HFFc6 (cell line): ENCODE results near the gene SNIP1. TPM values are rescaled to one million over a fixed set of nuclear protein-coding genes. Genes with fewer than 3 reads are reported as not detected.
A peak's percentile ranks its signal among the peaks of the same experiment; 100 is the strongest.
"Not testable (repeated sequence)": the region's sequence is repeated elsewhere in the genome, so short reads cannot be mapped to it uniquely, and the experiment has no call there.

Experiments used
- DNase-seq: peaks from one replicate; pipeline ENCODE4 v3.0.0-alpha.2; 2018
- H3K27ac Mint-ChIP-seq: 2 replicates; pipeline ENCODE4 v1.8.0; 2020; ENCODE audit warnings: mild to moderate bottlenecking, mixed read lengths
- H3K27me3 Mint-ChIP-seq: 2 replicates; pipeline ENCODE4 v1.8.0; 2021; ENCODE audit warnings: mild to moderate bottlenecking, moderate library complexity, mixed read lengths; ENCODE audit not compliant: insufficient read depth
- H3K36me3 Mint-ChIP-seq: 2 replicates; pipeline ENCODE4 v1.8.0; 2021; ENCODE audit warnings: low read depth, mixed read lengths
- H3K4me1 Mint-ChIP-seq: 2 replicates; pipeline ENCODE4 v1.8.0; 2020; ENCODE audit warnings: low read depth, mixed read lengths
- H3K4me3 Mint-ChIP-seq: 2 replicates; pipeline ENCODE4 v1.8.0; 2020; ENCODE audit warnings: mild to moderate bottlenecking, moderate library complexity, mixed read lengths
- H3K9me3 Mint-ChIP-seq: 2 replicates; pipeline ENCODE4 v1.8.0; 2020; ENCODE audit warnings: mild to moderate bottlenecking, mixed read lengths
- total RNA-seq, 6 experiments: library from RNA; stranded (reverse); fragmentation: NEBNext Ultra II Directional; extraction: Animal tissue kit (Norgen Biotek cat#: 25700); gene quantifications; 2 replicates in 1 of 6; 3 replicates in 5 of 6; pipeline ENCODE4 v1.2.3, GENCODE V29; 2021
- TF ChIP-seq, protein P1 (sequence below): fragments of 200-600 bp; sonication (generic); IDR thresholded peaks from 2 replicates; pipeline ENCODE4 v1.5.0; 2021; ENCODE audit warnings: antibody characterized with exemption, mild to moderate bottlenecking

The SNIP1 gene
- total RNA-seq, 6 experiments from 2014 or later, result 15.7 to 19.3 (median 18.0) TPM

DNA sequence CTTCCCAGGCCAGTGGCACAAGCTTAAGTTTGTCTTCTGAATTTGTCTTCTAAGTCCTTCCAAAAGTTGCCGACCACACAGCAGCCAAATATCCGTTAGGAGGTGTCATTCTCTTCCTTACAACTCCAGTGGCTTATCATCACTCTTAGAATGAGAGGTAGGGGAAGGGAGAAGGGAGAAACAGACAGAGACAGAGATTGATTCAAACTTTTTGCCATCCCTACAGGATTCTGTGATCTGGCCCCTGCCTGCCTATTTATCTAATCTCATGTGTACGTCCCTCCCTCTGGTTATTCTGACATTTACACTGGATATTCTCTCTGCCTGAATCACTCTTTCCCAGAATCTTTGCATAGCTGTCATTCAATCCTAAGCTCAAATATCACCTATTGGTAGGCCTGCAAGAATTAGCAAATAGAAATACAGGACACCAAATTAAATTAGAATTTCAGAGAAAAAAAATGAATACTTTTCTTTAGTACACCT, 42.1 kb upstream of the SNIP1 start:
- no peak for DNase-seq
- no peaks in the 10 kb centered on the region for H3K9me3 Mint-ChIP-seq

DNA sequence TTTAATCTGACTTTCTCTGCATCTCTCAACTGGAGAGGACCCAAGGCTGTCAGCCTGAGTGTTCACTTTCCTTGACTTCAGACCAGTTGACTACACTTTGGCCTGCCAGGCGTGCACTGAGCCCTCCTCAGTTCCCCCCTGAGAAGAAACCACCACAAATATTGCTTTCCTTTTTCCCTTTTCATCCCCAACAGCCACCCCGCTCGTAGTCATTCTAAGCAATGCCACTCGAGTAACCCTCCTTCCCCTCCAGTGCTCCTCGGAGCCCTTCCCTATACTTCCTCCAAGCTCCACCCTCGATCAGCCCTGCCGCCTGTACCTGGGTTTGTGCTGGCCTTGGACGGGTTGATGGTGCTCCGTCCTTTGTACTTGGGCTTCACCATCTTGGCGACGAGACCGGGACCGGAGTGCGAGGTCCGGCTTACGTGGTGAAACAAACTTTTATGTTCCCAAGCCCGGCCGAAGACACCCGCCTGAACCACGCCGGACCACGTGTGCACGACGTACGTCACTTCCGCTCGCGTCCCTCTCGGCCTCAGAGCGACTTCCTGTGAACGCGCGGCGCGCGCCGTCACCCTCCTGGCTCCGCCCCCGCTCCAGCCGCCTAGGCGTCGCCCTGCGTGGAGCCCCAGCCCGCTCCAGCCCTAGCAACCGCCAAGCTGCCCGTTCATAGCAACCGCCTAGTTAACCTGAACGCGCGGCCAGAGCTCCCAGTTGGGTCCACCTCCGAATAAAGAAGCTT, 41.5 kb upstream of the SNIP1 start, which contains the start of gene GNL2:
GNL2 (minus strand) TSS at position 498 of the 742 bp plus-strand sequence; CDS start at position 383, 115 bp downstream.
- Mint-ChIP-seq H3K4me3 (peak within 1 kb of the TSS; percentile 100), H3K27ac (peak within 1 kb of the TSS; percentile 100), H3K27me3 (peaks cover 19% of the 10 kb centered on the region; the same call in 1 of the 2 replicates), H3K4me1 (peaks cover 35% of the 10 kb centered on the region), H3K9me3 (no peaks in the 10 kb centered on the region), H3K36me3 (peaks cover 18% of the 10 kb centered on the region)
- TF ChIP-seq, protein P1, sequence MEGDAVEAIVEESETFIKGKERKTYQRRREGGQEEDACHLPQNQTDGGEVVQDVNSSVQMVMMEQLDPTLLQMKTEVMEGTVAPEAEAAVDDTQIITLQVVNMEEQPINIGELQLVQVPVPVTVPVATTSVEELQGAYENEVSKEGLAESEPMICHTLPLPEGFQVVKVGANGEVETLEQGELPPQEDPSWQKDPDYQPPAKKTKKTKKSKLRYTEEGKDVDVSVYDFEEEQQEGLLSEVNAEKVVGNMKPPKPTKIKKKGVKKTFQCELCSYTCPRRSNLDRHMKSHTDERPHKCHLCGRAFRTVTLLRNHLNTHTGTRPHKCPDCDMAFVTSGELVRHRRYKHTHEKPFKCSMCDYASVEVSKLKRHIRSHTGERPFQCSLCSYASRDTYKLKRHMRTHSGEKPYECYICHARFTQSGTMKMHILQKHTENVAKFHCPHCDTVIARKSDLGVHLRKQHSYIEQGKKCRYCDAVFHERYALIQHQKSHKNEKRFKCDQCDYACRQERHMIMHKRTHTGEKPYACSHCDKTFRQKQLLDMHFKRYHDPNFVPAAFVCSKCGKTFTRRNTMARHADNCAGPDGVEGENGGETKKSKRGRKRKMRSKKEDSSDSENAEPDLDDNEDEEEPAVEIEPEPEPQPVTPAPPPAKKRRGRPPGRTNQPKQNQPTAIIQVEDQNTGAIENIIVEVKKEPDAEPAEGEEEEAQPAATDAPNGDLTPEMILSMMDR, result no peak
- peak; percentile 95 for DNase-seq

More for the DNA sequence above, 42.1 kb upstream of the SNIP1 start:
- Mint-ChIP-seq H3K4me1 (peaks cover 35% of the 10 kb centered on the region), H3K36me3 (peaks cover 13% of the 10 kb centered on the region), H3K27ac (peak overlapping the region; percentile 100), H3K4me3 (peak overlapping the region; percentile 100), H3K27me3 (peaks cover 19% of the 10 kb centered on the region; the same call in 1 of the 2 replicates)
- TF ChIP-seq, protein P1, result no peak

DNA sequence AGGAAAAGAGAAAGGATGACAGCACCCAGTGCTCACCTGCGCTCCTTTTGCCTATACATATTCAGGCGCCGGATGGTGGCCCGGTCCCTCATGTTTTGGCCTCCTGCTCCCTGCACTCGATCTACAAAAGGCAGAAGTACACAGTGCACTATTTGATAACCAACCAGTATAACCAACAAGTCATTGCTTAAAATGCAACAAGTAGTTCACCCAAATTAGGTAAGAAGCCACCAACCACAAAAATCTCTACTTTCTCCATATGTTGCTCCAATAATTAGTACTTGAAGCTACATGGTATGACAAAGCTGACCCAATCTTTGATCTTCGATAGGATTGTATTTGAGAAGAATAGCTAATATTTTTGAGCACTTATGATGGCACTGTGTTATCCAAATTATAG, 39.6 kb upstream of the SNIP1 start:
- H3K4me3 Mint-ChIP-seq, result peak overlapping the region; percentile 68
- no peak for DNase-seq
- TF ChIP-seq, protein P1, result no peak

DNA sequence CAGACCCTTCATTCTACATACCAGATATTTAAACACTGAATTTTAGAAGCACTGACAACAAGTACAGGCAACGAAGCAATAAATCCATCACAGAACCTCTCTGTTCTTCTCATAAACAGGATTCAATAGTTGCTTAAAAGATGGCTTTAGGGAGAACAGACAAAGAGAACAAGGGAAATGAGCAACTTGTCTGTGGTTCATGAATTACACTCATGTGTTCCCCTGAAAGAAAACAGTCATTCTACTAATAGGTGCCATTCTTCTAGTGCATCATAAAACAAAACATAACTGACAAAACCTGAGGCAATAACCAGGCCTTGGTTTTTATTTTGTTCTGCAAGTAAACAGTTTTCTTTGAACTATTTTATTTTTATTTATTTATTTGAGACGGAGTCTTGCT, 34.8 kb upstream of the SNIP1 start:
- TF ChIP-seq, protein P1, result no peak
- Mint-ChIP-seq H3K36me3 (peaks cover 11% of the 10 kb centered on the region), H3K9me3 (no peaks in the 10 kb centered on the region), H3K4me3 (no peak overlapping the region), H3K27ac (no peak overlapping the region), H3K4me1 (peaks cover 12% of the 10 kb centered on the region), H3K27me3 (no peaks in the 10 kb centered on the region)
- DNase-seq, result no peak

More for the DNA sequence above, 39.6 kb upstream of the SNIP1 start:
- H3K27me3 Mint-ChIP-seq, result peaks cover 7% of the 10 kb centered on the region; the same call in 1 of the 2 replicates
- no peak overlapping the region for H3K27ac Mint-ChIP-seq
- peaks cover 35% of the 10 kb centered on the region for H3K4me1 Mint-ChIP-seq
- H3K9me3 Mint-ChIP-seq, result no peaks in the 10 kb centered on the region
- peaks cover 19% of the 10 kb centered on the region for H3K36me3 Mint-ChIP-seq

DNA sequence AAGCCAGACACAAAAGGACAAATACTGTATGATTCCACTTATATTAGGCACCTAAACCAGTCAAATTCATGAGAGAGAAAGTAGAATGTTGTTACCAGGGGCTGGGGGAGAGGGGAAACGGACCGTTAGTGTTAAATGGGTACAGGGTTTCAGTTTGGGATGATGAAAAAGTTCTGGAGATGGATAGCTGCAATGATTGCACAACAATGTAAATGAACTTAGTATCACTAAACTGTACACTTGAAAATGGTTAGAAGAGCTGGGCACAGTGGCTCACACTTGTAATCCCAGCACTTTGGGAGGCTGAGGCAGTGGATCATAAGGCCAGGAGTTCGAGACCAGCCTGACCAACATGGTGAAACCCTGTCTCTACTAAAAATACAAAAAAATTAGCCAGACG, 30.5 kb upstream of the SNIP1 start:
- H3K27me3 Mint-ChIP-seq, result not testable (repeated sequence)

DNA sequence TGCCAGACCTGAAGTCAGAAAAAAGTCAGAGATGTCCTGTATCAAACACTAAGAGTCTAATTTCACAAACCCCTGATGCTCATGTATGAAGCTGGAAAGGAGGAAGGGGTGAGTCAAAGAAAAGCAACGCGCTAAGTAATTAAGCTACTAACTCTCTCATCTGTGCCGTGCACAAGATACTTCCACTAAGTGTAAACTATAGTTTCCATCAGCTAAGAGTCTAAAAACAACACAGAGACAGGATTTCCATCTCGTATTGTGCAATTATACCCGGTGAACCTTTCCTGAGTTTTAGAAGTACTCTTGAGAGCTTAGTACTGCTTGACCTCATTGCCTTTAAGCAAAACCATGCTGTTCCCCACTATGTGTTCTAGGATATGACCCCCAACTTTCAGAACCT, 21.6 kb upstream of the SNIP1 start:
- Mint-ChIP-seq H3K4me3 (peak overlapping the region; percentile 63), H3K27ac (peak overlapping the region; percentile 92), H3K9me3 (no peaks in the 10 kb centered on the region), H3K27me3 (no peaks in the 10 kb centered on the region), H3K36me3 (peaks cover 70% of the 10 kb centered on the region), H3K4me1 (peaks cover 39% of the 10 kb centered on the region)
- TF ChIP-seq, protein P1, result no peak
- DNase-seq, result peak; percentile 56

More for the DNA sequence above, 30.5 kb upstream of the SNIP1 start:
- not testable (repeated sequence) for H3K4me1 Mint-ChIP-seq, H3K4me3 Mint-ChIP-seq, DNase-seq, H3K9me3 Mint-ChIP-seq, H3K27ac Mint-ChIP-seq
- H3K36me3 Mint-ChIP-seq, result peaks cover 25% of the 10 kb centered on the region
